Activated CD4-positive, alpha-beta T cell treated with anti-CD3 and anti-CD28 coated beads for 36 hours (primary cell): ENCODE measurements around the gene IQGAP2. TPM values are rescaled to one million over a fixed set of nuclear protein-coding genes. Genes with fewer than 3 reads are reported as not detected.
A peak's percentile ranks its signal among the peaks of the same experiment; 100 is the strongest.
"Not testable (repeated sequence)": the region's sequence is repeated elsewhere in the genome, so short reads cannot be mapped to it uniquely, and the experiment has no call there.

Source experiments
- ATAC-seq: fragments of 200-7000 bp; cut with Tn5 transposase; one replicate; pipeline ENCODE4 v1.10.0; 2021; ENCODE audit warnings: mild to moderate bottlenecking, moderate library complexity
- CTCF ChIA-PET: fragments of 350-600 bp; sonication (Branson Sonifier 250); formaldehyde crosslinking; loops from one replicate; lab custom pipeline; 2021; ENCODE audit warnings: antibody characterized with exemption; lab: Charles Lee
- POLR2A ChIA-PET: fragments of 350-600 bp; sonication (Branson Sonifier 250); formaldehyde crosslinking; loops from one replicate; lab custom pipeline; 2021; ENCODE audit warnings: antibody characterized with exemption, inconsistent platforms; lab: Charles Lee
- DNase-seq: peaks from one replicate; pipeline ENCODE4 v3.0.0-alpha.2; 2020
- H3K27ac Mint-ChIP-seq: one replicate; pipeline ENCODE4 v1.8.0; 2021; ENCODE audit warnings: mixed read lengths
- H3K27me3 Mint-ChIP-seq: one replicate; pipeline ENCODE4 v1.8.0; 2021; ENCODE audit warnings: mixed read lengths
- H3K36me3 Mint-ChIP-seq: one replicate; pipeline ENCODE4 v1.8.0; 2021; ENCODE audit warnings: low read depth, mixed read lengths
- H3K4me1 Mint-ChIP-seq: one replicate; pipeline ENCODE4 v1.8.0; 2021; ENCODE audit warnings: mixed read lengths
- H3K4me3 Mint-ChIP-seq: one replicate; pipeline ENCODE4 v1.8.0; 2021; ENCODE audit warnings: mild to moderate bottlenecking, moderate library complexity, mixed read lengths
- H3K9me3 Mint-ChIP-seq: one replicate; pipeline ENCODE4 v1.8.0; 2021; ENCODE audit warnings: low read depth, mixed read lengths
- intact Hi-C, 2 experiments: fragments of 100-400 bp; cut with DNase I in 1 of 2; cut with micrococcal nuclease in 1 of 2; formaldehyde crosslinking; loops; one replicate each; pipeline versions ENCODE4 v1.14.2 to v1.15.1; 2022 to 2024; cut with DNase I, micrococcal nuclease
- total RNA-seq, 2 experiments: library from RNA; stranded (reverse); gene quantifications; one replicate each; pipeline ENCODE4 v1.2.3, GENCODE V29; 2021

Gene IQGAP2
- total RNA-seq, 2 experiments from 2014 or later: 62.7 to 82.7 TPM

- intact Hi-C loops: loop anchor here (5.0 to 10.0 kb wide), 4 partner anchors 364 to 984 kb away; partner anchors contain the start of gene SV2C (in 1 of the 2)
- no peaks in the 10 kb centered on the region for H3K27me3 Mint-ChIP-seq
- H3K9me3 Mint-ChIP-seq: no peaks in the 10 kb centered on the region
- H3K4me3 Mint-ChIP-seq: no peak overlapping the region
- DNase-seq (no peak), ATAC-seq (no peak)
- CTCF ChIA-PET: interaction anchor here (0.7 to 3.1 kb wide), 9 partner anchors 9 to 259 kb away, joined by 3 to 26 read pairs (median 3); partner anchors contain the start of gene IQGAP2
- peak overlapping the region; percentile 97 for H3K27ac Mint-ChIP-seq
- peaks cover 67% of the 10 kb centered on the region for H3K4me1 Mint-ChIP-seq
- POLR2A ChIA-PET: interaction anchor here (1.7 kb wide), 1 partner anchor 19 kb away, joined by 11 read pairs; no protein-coding TSS in a partner anchor
- peaks cover 3% of the 10 kb centered on the region for H3K36me3 Mint-ChIP-seq
These were observed 145.6 kb downstream of the IQGAP2 start for GRCh38 chr5:76548525-76549229.

GRCh38 chr5:76550881-76551280 lies 147.8 kb downstream of the IQGAP2 start:
- H3K36me3 Mint-ChIP-seq, ATAC-seq, intact Hi-C loops, CTCF ChIA-PET, H3K27ac Mint-ChIP-seq, H3K4me3 Mint-ChIP-seq, POLR2A ChIA-PET, H3K9me3 Mint-ChIP-seq, H3K27me3 Mint-ChIP-seq, DNase-seq: not testable (repeated sequence)
- peaks cover 62% of the 10 kb centered on the region for H3K4me1 Mint-ChIP-seq

- no peaks in the 10 kb centered on the region for H3K9me3 Mint-ChIP-seq
- ChIA-PET CTCF (no interaction called here), POLR2A (no interaction called here)
- H3K4me1 Mint-ChIP-seq: peaks cover 58% of the 10 kb centered on the region
- peak overlapping the region; percentile 8 for H3K27ac Mint-ChIP-seq
- H3K36me3 Mint-ChIP-seq: peaks cover 5% of the 10 kb centered on the region
- ATAC-seq: no peak
- intact Hi-C loops: no loop called here
- no peak for DNase-seq
- no peaks in the 10 kb centered on the region for H3K27me3 Mint-ChIP-seq
- no peak overlapping the region for H3K4me3 Mint-ChIP-seq
These were observed 149.5 kb downstream of the IQGAP2 start for GRCh38 chr5:76552546-76552945.

- intact Hi-C loops: no loop called here
- H3K27ac Mint-ChIP-seq: no peak overlapping the region
- no peaks in the 10 kb centered on the region for H3K27me3 Mint-ChIP-seq
- DNase-seq (no peak), ATAC-seq (no peak)
- CTCF ChIA-PET: no interaction called here
- H3K36me3 Mint-ChIP-seq: peaks cover 5% of the 10 kb centered on the region
- no peaks in the 10 kb centered on the region for H3K9me3 Mint-ChIP-seq
- no peak overlapping the region for H3K4me3 Mint-ChIP-seq
- POLR2A ChIA-PET: no interaction called here
- peaks cover 51% of the 10 kb centered on the region for H3K4me1 Mint-ChIP-seq
These were observed 150.2 kb downstream of the IQGAP2 start for GRCh38 chr5:76553251-76553650.

- POLR2A ChIA-PET: interaction anchor here (1.0 kb wide), 1 partner anchor 150 kb away, joined by 3 read pairs; no protein-coding TSS in a partner anchor
- ATAC-seq: peak; percentile 8
These were observed 152.0 kb downstream of the IQGAP2 start for GRCh38 chr5:76555114-76555513.

GRCh38 chr5:76555717-76556116 lies 152.6 kb downstream of the IQGAP2 start:
- ChIA-PET POLR2A (interaction anchor here (1.0 kb wide), 1 partner anchor 151 kb away, joined by 3 read pairs; no protein-coding TSS in a partner anchor), CTCF (no interaction called here)
- ATAC-seq (no peak), DNase-seq (no peak)
- Mint-ChIP-seq H3K36me3 (peaks cover 10% of the 10 kb centered on the region), H3K4me1 (peaks cover 28% of the 10 kb centered on the region), H3K9me3 (no peaks in the 10 kb centered on the region), H3K27ac (no peak overlapping the region), H3K27me3 (no peaks in the 10 kb centered on the region), H3K4me3 (no peak overlapping the region)
- intact Hi-C loops: no loop called here

More at GRCh38 chr5:76555114-76555513, 152.0 kb downstream of the IQGAP2 start:
- Mint-ChIP-seq H3K4me3 (no peak overlapping the region), H3K36me3 (peaks cover 10% of the 10 kb centered on the region), H3K9me3 (no peaks in the 10 kb centered on the region), H3K27me3 (no peaks in the 10 kb centered on the region), H3K27ac (no peak overlapping the region), H3K4me1 (peaks cover 33% of the 10 kb centered on the region)
- no peak for DNase-seq
- intact Hi-C loops: no loop called here
- CTCF ChIA-PET: no interaction called here

- Mint-ChIP-seq H3K27me3 (no peaks in the 10 kb centered on the region), H3K36me3 (peaks cover 10% of the 10 kb centered on the region), H3K27ac (peak overlapping the region; percentile 12), H3K9me3 (no peaks in the 10 kb centered on the region), H3K4me1 (peaks cover 28% of the 10 kb centered on the region), H3K4me3 (no peak overlapping the region)
- ChIA-PET POLR2A (no interaction called here), CTCF (no interaction called here)
- peak; percentile 40 for DNase-seq
- ATAC-seq: peak; percentile 90
- intact Hi-C loops: no loop called here
These were observed 153.6 kb downstream of the IQGAP2 start for GRCh38 chr5:76556511-76557221.

- H3K36me3 Mint-ChIP-seq: peaks cover 17% of the 10 kb centered on the region
- ATAC-seq (no peak), DNase-seq (no peak)
- H3K4me1 Mint-ChIP-seq: peaks cover 22% of the 10 kb centered on the region
- H3K27ac Mint-ChIP-seq: no peak overlapping the region
- no peak overlapping the region for H3K4me3 Mint-ChIP-seq
- intact Hi-C loops: no loop called here
- POLR2A ChIA-PET: no interaction called here
- no peaks in the 10 kb centered on the region for H3K9me3 Mint-ChIP-seq
- H3K27me3 Mint-ChIP-seq: no peaks in the 10 kb centered on the region
- CTCF ChIA-PET: interaction anchor here (1.0 kb wide), 1 partner anchor 22 kb away, joined by 5 read pairs; no protein-coding TSS in a partner anchor
These were observed 158.1 kb downstream of the IQGAP2 start for GRCh38 chr5:76560952-76561891.

- no peaks in the 10 kb centered on the region for H3K27me3 Mint-ChIP-seq
- no peak overlapping the region for H3K27ac Mint-ChIP-seq
- no peak overlapping the region for H3K4me3 Mint-ChIP-seq
- no peaks in the 10 kb centered on the region for H3K9me3 Mint-ChIP-seq
- CTCF ChIA-PET: interaction anchor here (1.0 to 2.5 kb wide), 2 partner anchors 16 to 21 kb away, joined by 5 to 11 read pairs; no protein-coding TSS in a partner anchor
- peaks cover 17% of the 10 kb centered on the region for H3K36me3 Mint-ChIP-seq
- POLR2A ChIA-PET: no interaction called here
- intact Hi-C loops: no loop called here
- DNase-seq: no peak
- peaks cover 15% of the 10 kb centered on the region for H3K4me1 Mint-ChIP-seq
- no peak for ATAC-seq
These were observed 158.9 kb downstream of the IQGAP2 start for GRCh38 chr5:76561959-76562358.

- no peak for ATAC-seq
- POLR2A ChIA-PET: no interaction called here
- no peak for DNase-seq
- H3K27ac Mint-ChIP-seq: no peak overlapping the region
- no peak overlapping the region for H3K4me3 Mint-ChIP-seq
- CTCF ChIA-PET: interaction anchor here (1.1 to 1.2 kb wide), 2 partner anchors 18 to 37 kb away, joined by 3 to 7 read pairs; no protein-coding TSS in a partner anchor
- no peaks in the 10 kb centered on the region for H3K27me3 Mint-ChIP-seq
- H3K9me3 Mint-ChIP-seq: no peaks in the 10 kb centered on the region
- peaks cover 16% of the 10 kb centered on the region for H3K4me1 Mint-ChIP-seq
- H3K36me3 Mint-ChIP-seq: peaks cover 14% of the 10 kb centered on the region
- intact Hi-C loops: no loop called here
These were observed 161.9 kb downstream of the IQGAP2 start for GRCh38 chr5:76565009-76565408.
